Lower leg skin (tissue), 4 donors: ENCODE data around the gene MGAT3. TPM values are rescaled to one million over a fixed set of nuclear protein-coding genes. Genes with fewer than 3 reads are reported as not detected.
"Not testable (repeated sequence)": the region's sequence is repeated elsewhere in the genome, so short reads cannot be mapped to it uniquely, and the experiment has no call there.

Experiments
- DNase-seq, 2 donors: peaks; one replicate each; pipeline ENCODE4 v3.0.0-alpha.2; 2019; ENCODE audit warnings: low spot score in 2 of 2
- H3K4me3 ChIP-seq: fragments of 200-600 bp; sonication (generic); 2 replicates; pipeline ENCODE4 v1.5.1; 2017; ENCODE audit warnings: mild to moderate bottlenecking, low read depth; ENCODE audit not compliant: poor library complexity, severe bottlenecking
- POLR2A ChIP-seq, 2 donors: fragments of 450-650 bp; IDR thresholded peaks; one replicate each; pipeline ENCODE4 v1.6.1; 2016 to 2017; ENCODE audit warnings: antibody characterized with exemption in 2 of 2, mild to moderate bottlenecking in 1 of 2, moderate library complexity in 1 of 2
- WGBS, 2 donors: methylation state at CpG; one replicate each; pipeline ENCODE4 v1.1.5; 2018; 5-methylcytosine and 5-hydroxymethylcytosine counted together
- intact Hi-C: fragments of 100-400 bp; cut with DNase I; formaldehyde crosslinking; loops from one replicate; pipeline ENCODE4 v1.15.0; 2023; ENCODE audit warnings: low total_unique reads
- total RNA-seq, 4 donors: library from RNA; depleted of rRNA; stranded (reverse); fragments of >200 nt; gene quantifications; one replicate each; pipeline ENCODE4 v1.1.0, GENCODE V29; 2016
- TF ChIP-seq, protein P1 (sequence below), 3 donors: fragments of 450-650 bp; IDR thresholded peaks; one replicate each; pipeline ENCODE4 v1.5.1; 2016; ENCODE audit warnings: antibody characterized with exemption in 3 of 3, mild to moderate bottlenecking in 3 of 3, moderate library complexity in 2 of 3

MGAT3 gene
- total RNA-seq, result 1 to 10 TPM; 1.2 to 5.5 (median 3.2) TPM

GRCh38 chr22:39456522-39457197 is at the start of gene MGAT3:
Gene MGAT3 (plus strand): TSS chr22:39457012. CDS start chr22:39487348, 30,336 bp downstream.
- peak within 1 kb of the TSS; percentile 39 for H3K4me3 ChIP-seq
- no peak for DNase-seq
- intact Hi-C loops, result no loop called here
- TF ChIP-seq, protein P1, sequence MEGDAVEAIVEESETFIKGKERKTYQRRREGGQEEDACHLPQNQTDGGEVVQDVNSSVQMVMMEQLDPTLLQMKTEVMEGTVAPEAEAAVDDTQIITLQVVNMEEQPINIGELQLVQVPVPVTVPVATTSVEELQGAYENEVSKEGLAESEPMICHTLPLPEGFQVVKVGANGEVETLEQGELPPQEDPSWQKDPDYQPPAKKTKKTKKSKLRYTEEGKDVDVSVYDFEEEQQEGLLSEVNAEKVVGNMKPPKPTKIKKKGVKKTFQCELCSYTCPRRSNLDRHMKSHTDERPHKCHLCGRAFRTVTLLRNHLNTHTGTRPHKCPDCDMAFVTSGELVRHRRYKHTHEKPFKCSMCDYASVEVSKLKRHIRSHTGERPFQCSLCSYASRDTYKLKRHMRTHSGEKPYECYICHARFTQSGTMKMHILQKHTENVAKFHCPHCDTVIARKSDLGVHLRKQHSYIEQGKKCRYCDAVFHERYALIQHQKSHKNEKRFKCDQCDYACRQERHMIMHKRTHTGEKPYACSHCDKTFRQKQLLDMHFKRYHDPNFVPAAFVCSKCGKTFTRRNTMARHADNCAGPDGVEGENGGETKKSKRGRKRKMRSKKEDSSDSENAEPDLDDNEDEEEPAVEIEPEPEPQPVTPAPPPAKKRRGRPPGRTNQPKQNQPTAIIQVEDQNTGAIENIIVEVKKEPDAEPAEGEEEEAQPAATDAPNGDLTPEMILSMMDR (IDR thresholded peaks at IDR 0.05), result no peak
- TF ChIP-seq POLR2A (IDR thresholded peaks at IDR 0.05), result no peak
- WGBS, 2 donors, result 26 to 71% methylated on average over 21 to 56 of the region's 80 CpGs

- WGBS, 2 donors, result 49 to 53% methylated on average over 11 of the region's 11 CpGs
- peak in 1 of 2 donors; percentile 33 for DNase-seq
- H3K4me3 ChIP-seq, result no peak overlapping the region
- TF ChIP-seq, protein P1 (IDR thresholded peaks at IDR 0.05), result no peak
- TF ChIP-seq POLR2A (IDR thresholded peaks at IDR 0.05), result no peak
- intact Hi-C loops, result loop anchor here (10.0 kb wide), 1 partner anchor 117 kb away; the partner anchor contains the start of gene ATF4
These were observed 48.6 kb upstream of the MGAT3 start for GRCh38 chr22:39408173-39408572.

DNA sequence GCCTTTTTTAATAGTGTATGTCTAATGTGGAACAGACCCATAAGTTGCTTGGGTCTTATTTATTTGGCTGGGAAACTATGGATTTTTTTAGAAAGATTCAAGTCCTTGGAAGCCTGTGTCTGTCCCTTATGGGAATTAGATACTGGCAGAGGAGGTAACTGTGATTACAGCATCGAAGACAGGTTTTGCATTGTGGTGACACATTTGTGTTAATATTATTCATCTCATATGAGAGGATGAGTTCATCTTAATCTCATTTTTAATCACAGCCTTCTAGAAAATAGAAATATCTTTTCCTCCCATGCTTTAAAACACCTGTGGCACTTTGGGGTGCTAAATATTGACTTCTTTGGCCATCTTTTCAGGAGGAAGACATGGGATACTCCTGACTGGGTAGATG is 48.0 kb upstream of the MGAT3 start:
- TF ChIP-seq, protein P1 (IDR thresholded peaks at IDR 0.05), result no peak
- no peak for TF ChIP-seq POLR2A (IDR thresholded peaks at IDR 0.05)
- no peak overlapping the region for H3K4me3 ChIP-seq
- 56 to 59% methylated on average over 1 of the region's 1 CpG for WGBS, 2 donors
- no peak for DNase-seq
- intact Hi-C loops, result loop anchor here (10.0 kb wide), 1 partner anchor 116 kb away; the partner anchor contains the start of gene ATF4

DNA sequence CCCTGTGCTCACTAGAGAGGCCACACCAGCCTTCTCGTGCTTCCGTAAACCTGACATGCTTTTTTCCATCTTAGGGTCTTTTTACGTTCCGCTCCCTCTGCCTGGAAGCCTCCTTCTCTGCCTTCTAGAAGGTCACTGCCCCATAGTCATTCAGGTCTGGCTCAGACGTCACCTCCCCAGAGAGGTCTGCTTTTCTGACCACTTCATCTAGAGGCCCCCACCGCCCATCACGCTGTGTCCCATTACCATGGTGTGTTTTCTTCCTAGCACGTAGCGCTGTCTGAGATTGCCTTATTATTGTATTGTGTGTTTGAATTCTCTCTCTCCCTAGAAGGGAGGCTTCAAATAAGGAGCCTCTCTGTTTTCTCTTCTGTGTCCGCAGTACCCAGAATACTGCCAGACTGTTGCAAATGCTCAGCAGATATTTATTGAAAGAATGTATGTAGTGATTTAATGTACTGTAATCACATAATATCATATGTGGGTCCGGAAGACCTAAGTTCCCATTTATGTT is 47.2 kb upstream of the MGAT3 start:
- no peak overlapping the region for H3K4me3 ChIP-seq
- TF ChIP-seq POLR2A (IDR thresholded peaks at IDR 0.05), result no peak
- TF ChIP-seq, protein P1 (IDR thresholded peaks at IDR 0.05), result no peak
- intact Hi-C loops, result loop anchor here (10.0 kb wide), 1 partner anchor 115 kb away; the partner anchor contains the start of gene ATF4
- 94 to 95% methylated on average over 11 of the region's 11 CpGs for whole genome bisulfite sequencing, 2 donors
- no peak for DNase-seq

GRCh38 chr22:39410264-39410663 is 46.5 kb upstream of the MGAT3 start:
- 84 to 88% methylated on average over 4 of the region's 4 CpGs for WGBS, 2 donors
- DNase-seq, result no peak
- TF ChIP-seq POLR2A (IDR thresholded peaks at IDR 0.05), result no peak
- TF ChIP-seq, protein P1 (IDR thresholded peaks at IDR 0.05), result no peak
- no peak overlapping the region for H3K4me3 ChIP-seq
- intact Hi-C loops, result no loop called here

DNA sequence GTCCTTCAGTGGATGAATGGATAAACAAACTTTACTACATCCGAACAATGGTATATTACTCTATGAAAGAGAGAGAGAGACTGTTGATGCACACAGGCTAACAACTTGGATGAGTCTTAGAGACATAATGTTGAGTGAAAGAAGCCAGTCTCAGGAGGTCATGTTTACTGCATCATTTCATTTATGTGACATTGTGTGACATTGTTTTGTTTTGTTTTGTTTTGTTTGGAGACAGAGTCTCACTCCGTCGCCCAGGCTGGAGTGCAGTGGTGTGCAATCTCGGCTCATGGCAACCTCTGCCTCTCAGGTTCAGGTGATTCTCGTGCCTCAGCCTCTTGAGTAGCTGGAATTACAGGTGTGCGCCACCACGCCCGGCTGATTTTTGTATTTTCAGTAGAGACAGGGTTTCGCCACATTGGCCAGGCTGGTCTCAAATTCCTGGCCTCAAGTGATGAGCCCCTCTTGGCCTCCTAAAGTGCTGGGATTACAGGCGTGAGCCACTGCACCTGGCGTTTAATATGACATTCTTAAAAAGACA is 44.9 kb upstream of the MGAT3 start:
- intact Hi-C loops, result not testable (repeated sequence)

DNA sequence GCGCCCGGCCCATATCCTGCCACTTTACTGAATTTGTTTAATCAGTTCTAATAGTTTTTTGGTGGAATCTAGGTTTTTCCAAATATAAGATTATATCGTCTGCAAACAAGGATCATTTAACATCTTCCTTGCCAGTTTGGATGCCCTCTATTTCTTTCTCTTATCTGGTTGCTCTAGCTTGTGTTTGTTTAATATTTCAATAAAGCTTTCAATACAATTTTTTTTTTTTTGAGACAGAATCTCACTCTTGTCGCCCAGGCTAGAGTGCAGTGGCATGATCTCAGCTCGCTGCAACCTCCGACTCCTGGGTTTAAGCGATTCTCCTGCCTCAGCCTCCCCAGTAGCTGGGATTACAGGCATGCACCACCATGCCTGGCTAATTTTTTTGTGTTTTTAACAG is 43.6 kb upstream of the MGAT3 start:
- DNase-seq, H3K4me3 ChIP-seq, intact Hi-C loops: not testable (repeated sequence)
- WGBS, 2 donors, result 92% methylated on average over 7 of the region's 7 CpGs

More for the DNA sequence above, 44.9 kb upstream of the MGAT3 start:
- DNase-seq, H3K4me3 ChIP-seq: not testable (repeated sequence)
- WGBS, 2 donors, result 77 to 84% methylated on average over 11 of the region's 11 CpGs
